ENCODE results near the gene PRDM16.

Gene PRDM16

GRCh38 chr1:3128431-3129132 lies 59.6 kb downstream of the PRDM16 start:
- DNase-seq: no peak

- DNase-seq: no peak
These were observed 60.1 kb downstream of the PRDM16 start for GRCh38 chr1:3129133-3129490.

- no peak for DNase-seq
These were observed 61.3 kb downstream of the PRDM16 start for GRCh38 chr1:3130268-3130667.

- no peak for DNase-seq
These were observed 63.7 kb downstream of the PRDM16 start for GRCh38 chr1:3132660-3133059.

- DNase-seq: no peak
These were observed 64.7 kb downstream of the PRDM16 start for GRCh38 chr1:3133686-3134085.

GRCh38 chr1:3134381-3135072 lies 65.5 kb downstream of the PRDM16 start:
- no peak for DNase-seq

GRCh38 chr1:3135073-3135702 lies 66.2 kb downstream of the PRDM16 start:
- no peak for DNase-seq

- no peak for DNase-seq
These were observed 66.9 kb downstream of the PRDM16 start for GRCh38 chr1:3135744-3136455.

GRCh38 chr1:3136532-3136931 lies 67.5 kb downstream of the PRDM16 start:
- no peak for DNase-seq

- DNase-seq: no peak
These were observed 68.4 kb downstream of the PRDM16 start for GRCh38 chr1:3137111-3138100.

- no peak for DNase-seq
These were observed 69.7 kb downstream of the PRDM16 start for GRCh38 chr1:3138623-3139151.

- DNase-seq: no peak
These were observed 70.4 kb downstream of the PRDM16 start for GRCh38 chr1:3139451-3139852.

GRCh38 chr1:3139871-3140361 lies 70.9 kb downstream of the PRDM16 start:
- DNase-seq: no peak

- no peak for DNase-seq
These were observed 71.4 kb downstream of the PRDM16 start for GRCh38 chr1:3140437-3140836.

GRCh38 chr1:3141129-3141528 lies 72.1 kb downstream of the PRDM16 start:
- no peak for DNase-seq

GRCh38 chr1:3141836-3142235 lies 72.8 kb downstream of the PRDM16 start:
- no peak for DNase-seq

- DNase-seq: no peak
These were observed 73.2 kb downstream of the PRDM16 start for GRCh38 chr1:3142236-3142635.

GRCh38 chr1:3142751-3143150 lies 73.7 kb downstream of the PRDM16 start:
- DNase-seq: no peak

- no peak for DNase-seq
These were observed 76.7 kb downstream of the PRDM16 start for GRCh38 chr1:3145532-3146325.

GRCh38 chr1:3146458-3146857 lies 77.5 kb downstream of the PRDM16 start:
- DNase-seq: no peak

GRCh38 chr1:3146907-3147306 lies 77.9 kb downstream of the PRDM16 start:
- no peak for DNase-seq
